Fibroblast of pulmonary artery (primary cell): ENCODE data around the gene CDK8.

Experiments used
- DNase-seq: peaks from one replicate; pipeline ENCODE4 v3.0.0-alpha.2; 2010; ENCODE audit warnings: low read depth
- H3K4me3 ChIP-seq: replicated peaks from 2 replicates; pipeline ENCODE4 v1.5.1; 2011; ENCODE audit warnings: low read depth, mild to moderate bottlenecking, control low read depth, low read length, moderate library complexity
- TF ChIP-seq, protein P1 (sequence below): IDR thresholded peaks from 2 replicates; pipeline ENCODE4 v1.5.1; 2011; ENCODE audit warnings: mild to moderate bottlenecking, control low read depth, low read length, inconsistent platforms; ENCODE audit errors: missing control alignments

CDK8 gene

GRCh38 chr13:26344980-26345379 is 91.1 kb downstream of the CDK8 start:
- TF ChIP-seq, protein P1, sequence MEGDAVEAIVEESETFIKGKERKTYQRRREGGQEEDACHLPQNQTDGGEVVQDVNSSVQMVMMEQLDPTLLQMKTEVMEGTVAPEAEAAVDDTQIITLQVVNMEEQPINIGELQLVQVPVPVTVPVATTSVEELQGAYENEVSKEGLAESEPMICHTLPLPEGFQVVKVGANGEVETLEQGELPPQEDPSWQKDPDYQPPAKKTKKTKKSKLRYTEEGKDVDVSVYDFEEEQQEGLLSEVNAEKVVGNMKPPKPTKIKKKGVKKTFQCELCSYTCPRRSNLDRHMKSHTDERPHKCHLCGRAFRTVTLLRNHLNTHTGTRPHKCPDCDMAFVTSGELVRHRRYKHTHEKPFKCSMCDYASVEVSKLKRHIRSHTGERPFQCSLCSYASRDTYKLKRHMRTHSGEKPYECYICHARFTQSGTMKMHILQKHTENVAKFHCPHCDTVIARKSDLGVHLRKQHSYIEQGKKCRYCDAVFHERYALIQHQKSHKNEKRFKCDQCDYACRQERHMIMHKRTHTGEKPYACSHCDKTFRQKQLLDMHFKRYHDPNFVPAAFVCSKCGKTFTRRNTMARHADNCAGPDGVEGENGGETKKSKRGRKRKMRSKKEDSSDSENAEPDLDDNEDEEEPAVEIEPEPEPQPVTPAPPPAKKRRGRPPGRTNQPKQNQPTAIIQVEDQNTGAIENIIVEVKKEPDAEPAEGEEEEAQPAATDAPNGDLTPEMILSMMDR, result no peak
- no peak overlapping the region for H3K4me3 ChIP-seq
- DNase-seq, result no peak

DNA sequence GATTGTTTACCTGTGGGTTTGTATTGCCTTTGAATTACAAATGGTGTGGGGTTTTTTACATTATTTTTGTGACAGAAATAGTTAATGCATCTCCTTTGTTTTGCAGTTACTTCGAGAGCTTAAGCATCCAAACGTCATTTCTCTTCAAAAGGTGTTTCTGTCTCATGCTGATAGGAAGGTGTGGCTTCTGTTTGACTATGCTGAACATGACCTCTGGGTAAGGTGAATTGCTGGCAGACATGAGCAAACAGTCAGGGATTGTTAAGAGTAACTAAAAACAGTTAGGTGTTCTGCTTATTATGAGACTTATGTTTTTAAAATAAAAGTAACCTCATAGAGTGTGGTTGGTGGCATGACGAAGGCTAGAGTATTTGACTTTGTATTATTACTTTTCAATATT is 95.0 kb downstream of the CDK8 start:
- no peak for DNase-seq
- TF ChIP-seq, protein P1, result no peak
- H3K4me3 ChIP-seq, result no peak overlapping the region

DNA sequence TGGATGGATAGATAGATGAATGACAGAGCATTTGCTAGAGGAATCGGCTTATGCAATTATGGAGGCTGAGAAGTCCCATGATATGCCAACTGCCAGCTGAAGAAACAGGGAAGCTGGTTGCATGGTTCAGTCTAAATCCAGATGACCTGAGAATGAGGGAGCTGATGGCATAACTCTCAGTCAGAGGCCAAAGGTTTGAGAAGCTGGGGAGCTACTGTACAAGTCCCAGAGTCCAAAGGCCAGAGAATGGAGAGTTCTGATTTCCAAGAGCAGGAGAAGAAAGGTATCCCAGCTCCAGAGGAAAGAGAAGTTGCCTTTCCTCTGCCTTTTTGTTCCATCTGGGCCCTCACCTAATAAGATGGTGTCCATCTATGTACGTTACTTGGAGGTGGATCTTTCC is 108.3 kb downstream of the CDK8 start:
- DNase-seq, result no peak
- TF ChIP-seq, protein P1, result no peak
- H3K4me3 ChIP-seq, result no peak overlapping the region

GRCh38 chr13:26370553-26370952 is 116.6 kb downstream of the CDK8 start:
- TF ChIP-seq, protein P1, result no peak
- no peak for DNase-seq
- H3K4me3 ChIP-seq, result no peak overlapping the region

GRCh38 chr13:26372747-26373146 is 118.8 kb downstream of the CDK8 start:
- no peak for DNase-seq
- TF ChIP-seq, protein P1, result no peak
- no peak overlapping the region for H3K4me3 ChIP-seq

DNA sequence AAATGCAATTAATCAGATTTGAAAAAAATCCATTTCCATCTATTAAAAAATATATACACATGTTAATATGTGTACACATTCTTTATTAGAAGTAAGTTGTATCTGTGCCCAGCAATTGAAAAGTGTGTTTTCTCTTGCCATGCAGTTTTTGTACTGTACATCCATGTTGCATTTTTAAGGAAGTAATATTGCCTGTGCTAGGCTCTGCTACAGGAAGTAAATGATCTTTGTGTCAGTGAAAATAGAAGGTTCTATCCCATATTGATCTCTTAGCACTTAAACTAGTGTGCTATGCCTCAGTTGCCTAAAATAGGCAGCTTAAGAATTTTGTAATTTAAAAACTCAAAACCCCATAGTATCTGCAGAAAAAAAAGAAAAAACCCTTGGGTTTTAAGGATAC is 122.5 kb downstream of the CDK8 start:
- DNase-seq, result no peak
- H3K4me3 ChIP-seq, result no peak overlapping the region
- TF ChIP-seq, protein P1, result no peak

DNA sequence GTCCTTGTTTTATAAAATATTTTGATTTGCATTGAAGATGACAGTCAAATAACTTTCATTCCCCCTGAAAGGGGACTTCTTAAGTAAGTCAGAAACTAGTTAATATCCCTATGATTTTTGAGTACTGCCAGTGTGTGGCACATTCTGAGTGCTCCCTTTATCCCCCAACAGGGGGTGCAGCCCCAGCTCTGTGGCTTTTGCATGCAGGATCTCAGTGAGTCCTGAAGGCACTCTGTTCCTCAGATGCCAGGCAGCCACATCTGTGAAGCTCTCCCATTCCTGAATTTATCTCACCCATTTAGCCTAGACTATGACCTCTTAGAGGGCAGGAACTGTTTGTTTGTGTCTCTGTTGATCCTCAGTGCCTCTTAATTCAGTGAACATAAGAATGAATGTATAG is 123.1 kb downstream of the CDK8 start:
- no peak overlapping the region for H3K4me3 ChIP-seq
- peak; percentile 20 for DNase-seq
- TF ChIP-seq, protein P1, result peak; percentile 37
